MCF 10A (cell line): ENCODE measurements around the gene ME3. TPM values are rescaled to one million over a fixed set of nuclear protein-coding genes. Genes with fewer than 3 reads are reported as not detected.
"Not testable (repeated sequence)": the region's sequence is repeated elsewhere in the genome, so short reads cannot be mapped to it uniquely, and the experiment has no call there.

Experiments
- BruUV-seq: library from RNA; stranded (reverse); fragments of 400-500 nt; replicated peaks from 2 replicates; lab custom pipeline; 2021; lab: Mats Ljungman, UMichigan
- CTCF ChIA-PET: fragments of 300-600 bp; sonication (Branson Sonifier 250); formaldehyde crosslinking; extraction: SDS; loops from one replicate; lab custom pipeline; 2021; ENCODE audit warnings: antibody characterized with exemption, inconsistent platforms; lab: Yijun Ruan, JAX
- POLR2A ChIA-PET: fragments of 300-600, 350-650 bp; sonication (Branson Sonifier 250); formaldehyde crosslinking; extraction: SDS; loops from one replicate; lab custom pipeline; 2020; ENCODE audit warnings: antibody characterized with exemption, inconsistent platforms; lab: Yijun Ruan, JAX
- DNase-seq: peaks from one replicate; pipeline ENCODE4 v3.0.0-alpha.2; 2018; ENCODE audit not compliant: unreplicated experiment
- H3K27ac Mint-ChIP-seq: one replicate; pipeline ENCODE4 v1.8.0; 2022; ENCODE audit warnings: mild to moderate bottlenecking, low read depth, mixed read lengths; ENCODE audit not compliant: unreplicated experiment
- H3K27me3 Mint-ChIP-seq: one replicate; pipeline ENCODE4 v1.8.0; 2022; ENCODE audit warnings: mixed read lengths; ENCODE audit not compliant: insufficient read depth, unreplicated experiment
- H3K36me3 Mint-ChIP-seq: one replicate; pipeline ENCODE4 v1.8.0; 2022; ENCODE audit warnings: mild to moderate bottlenecking, moderate library complexity, mixed read lengths; ENCODE audit not compliant: insufficient read depth, unreplicated experiment
- H3K4me1 Mint-ChIP-seq: one replicate; pipeline ENCODE4 v1.8.0; 2022; ENCODE audit warnings: mixed read lengths; ENCODE audit not compliant: insufficient read depth, unreplicated experiment
- H3K4me3 Mint-ChIP-seq: one replicate; pipeline ENCODE4 v1.8.0; 2022; ENCODE audit warnings: mild to moderate bottlenecking, moderate library complexity, mixed read lengths; ENCODE audit not compliant: unreplicated experiment
- H3K9me3 Mint-ChIP-seq: one replicate; pipeline ENCODE4 v1.8.0; 2022; ENCODE audit warnings: mixed read lengths; ENCODE audit not compliant: unreplicated experiment
- intact Hi-C: fragments of 100-400 bp; cut with micrococcal nuclease; formaldehyde crosslinking; loops from 2 replicates; pipeline ENCODE4 v1.14.1; 2022
- total RNA-seq: library from RNA; stranded (reverse); gene quantifications from 2 replicates; pipeline ENCODE4 v1.2.3, GENCODE V29; 2022
- TF ChIP-seq, protein P1 (sequence below): fragments of 200-600 bp; IDR thresholded peaks from one replicate; pipeline ENCODE4 v1.8.0; 2022; ENCODE audit warnings: antibody characterized with exemption, mild to moderate bottlenecking; ENCODE audit not compliant: unreplicated experiment

Gene ME3
- total RNA-seq, 1 experiment from 2014 or later = not detected

GRCh38 chr11:86431258-86431657 is 241.2 kb downstream of the ME3 start:
- TF ChIP-seq, protein P1, sequence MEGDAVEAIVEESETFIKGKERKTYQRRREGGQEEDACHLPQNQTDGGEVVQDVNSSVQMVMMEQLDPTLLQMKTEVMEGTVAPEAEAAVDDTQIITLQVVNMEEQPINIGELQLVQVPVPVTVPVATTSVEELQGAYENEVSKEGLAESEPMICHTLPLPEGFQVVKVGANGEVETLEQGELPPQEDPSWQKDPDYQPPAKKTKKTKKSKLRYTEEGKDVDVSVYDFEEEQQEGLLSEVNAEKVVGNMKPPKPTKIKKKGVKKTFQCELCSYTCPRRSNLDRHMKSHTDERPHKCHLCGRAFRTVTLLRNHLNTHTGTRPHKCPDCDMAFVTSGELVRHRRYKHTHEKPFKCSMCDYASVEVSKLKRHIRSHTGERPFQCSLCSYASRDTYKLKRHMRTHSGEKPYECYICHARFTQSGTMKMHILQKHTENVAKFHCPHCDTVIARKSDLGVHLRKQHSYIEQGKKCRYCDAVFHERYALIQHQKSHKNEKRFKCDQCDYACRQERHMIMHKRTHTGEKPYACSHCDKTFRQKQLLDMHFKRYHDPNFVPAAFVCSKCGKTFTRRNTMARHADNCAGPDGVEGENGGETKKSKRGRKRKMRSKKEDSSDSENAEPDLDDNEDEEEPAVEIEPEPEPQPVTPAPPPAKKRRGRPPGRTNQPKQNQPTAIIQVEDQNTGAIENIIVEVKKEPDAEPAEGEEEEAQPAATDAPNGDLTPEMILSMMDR = no peak
- Mint-ChIP-seq H3K4me1 (no peaks in the 10 kb centered on the region), H3K27me3 (no peaks in the 10 kb centered on the region), H3K27ac (no peak overlapping the region), H3K36me3 (no peaks in the 10 kb centered on the region), H3K4me3 (no peak overlapping the region), H3K9me3 (no peaks in the 10 kb centered on the region)
- POLR2A ChIA-PET = no interaction called here
- no peak for DNase-seq
- intact Hi-C loops = no loop called here
- BruUV-seq = no TSS peak
- CTCF ChIA-PET = no interaction called here

DNA sequence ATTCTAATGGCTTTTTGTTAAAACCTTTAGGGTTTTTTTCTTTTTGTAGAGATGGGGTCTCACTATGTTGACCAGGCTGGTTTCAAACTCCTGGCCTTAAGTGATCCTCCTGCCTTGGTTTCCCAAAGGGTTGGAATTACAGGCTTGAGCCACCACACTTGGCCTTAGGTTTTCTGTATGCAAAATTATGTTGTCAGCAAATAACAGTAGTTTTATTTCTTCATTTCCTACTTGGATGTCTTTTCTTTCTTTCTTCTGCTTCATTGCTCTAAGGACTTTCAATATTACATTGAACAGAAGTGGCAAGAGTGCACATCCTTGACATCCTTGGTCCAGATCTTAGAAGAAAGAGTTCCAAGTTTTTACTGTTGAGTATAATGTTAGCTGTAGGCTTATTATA is 245.0 kb downstream of the ME3 start:
- no peak for DNase-seq
- Mint-ChIP-seq H3K4me3 (no peak overlapping the region), H3K9me3 (no peaks in the 10 kb centered on the region), H3K27me3 (no peaks in the 10 kb centered on the region), H3K4me1 (no peaks in the 10 kb centered on the region), H3K36me3 (no peaks in the 10 kb centered on the region), H3K27ac (no peak overlapping the region)
- TF ChIP-seq, protein P1 = no peak
- POLR2A ChIA-PET = no interaction called here
- BruUV-seq = no TSS peak
- intact Hi-C loops = no loop called here
- CTCF ChIA-PET = interaction anchor here (1.0 kb wide), 1 partner anchor 30 kb away, joined by 5 read pairs; no protein-coding TSS in a partner anchor

- H3K4me3 Mint-ChIP-seq, H3K36me3 Mint-ChIP-seq, H3K4me1 Mint-ChIP-seq, DNase-seq, BruUV-seq, H3K27me3 Mint-ChIP-seq, intact Hi-C loops, H3K9me3 Mint-ChIP-seq, H3K27ac Mint-ChIP-seq: not testable (repeated sequence)
- CTCF ChIA-PET = interaction anchor here (7.4 kb wide), 1 partner anchor 61 kb away, joined by 81 read pairs; no protein-coding TSS in a partner anchor
- POLR2A ChIA-PET = interaction anchor here (0.7 kb wide), 1 partner anchor 532 kb away, joined by 4 read pairs; no protein-coding TSS in a partner anchor
These were observed 248.9 kb downstream of the ME3 start for GRCh38 chr11:86423488-86423887.

- no peak for DNase-seq
- no peaks in the 10 kb centered on the region for H3K36me3 Mint-ChIP-seq
- H3K4me3 Mint-ChIP-seq = no peak overlapping the region
- H3K4me1 Mint-ChIP-seq = no peaks in the 10 kb centered on the region
- ChIA-PET POLR2A (no interaction called here), CTCF (interaction anchor here (0.6 to 7.4 kb wide), 2 partner anchors 30 to 60 kb away, joined by 5 to 81 read pairs; no protein-coding TSS in a partner anchor)
- H3K27me3 Mint-ChIP-seq = no peaks in the 10 kb centered on the region
- TF ChIP-seq, protein P1 = no peak
- H3K9me3 Mint-ChIP-seq = no peaks in the 10 kb centered on the region
- intact Hi-C loops = no loop called here
- H3K27ac Mint-ChIP-seq = no peak overlapping the region
- BruUV-seq = no TSS peak
These were observed 250.0 kb downstream of the ME3 start for GRCh38 chr11:86422371-86422770.
